PC-3 (cell line): ENCODE measurements around the gene PRKCD. TPM values are rescaled to one million over a fixed set of nuclear protein-coding genes. Genes with fewer than 3 reads are reported as not detected.
A peak's percentile ranks its signal among the peaks of the same experiment; 100 is the strongest.

Experiments
- ATAC-seq: fragments of 200-7000 bp; cut with Tn5 transposase; 2 replicates; pipeline ENCODE4 v1.9.1; 2020; ENCODE audit warnings: mild to moderate bottlenecking, moderate library complexity
- BruUV-seq: library from RNA; stranded (reverse); fragments of 400-500 nt; replicated peaks from 2 replicates; lab custom pipeline; 2021; lab: Mats Ljungman, UMichigan
- CTCF ChIA-PET: fragments of 300-600 bp; sonication (Branson Sonifier 250); formaldehyde crosslinking; loops from one replicate; lab custom pipeline; 2022; ENCODE audit warnings: antibody characterized with exemption; lab: Charles Lee
- POLR2A ChIA-PET: fragments of 300-600 bp; sonication (Branson Sonifier 250); formaldehyde crosslinking; loops from one replicate; lab custom pipeline; 2022; ENCODE audit warnings: antibody characterized with exemption; ENCODE audit not compliant: unreplicated experiment; lab: Charles Lee
- DNase-seq: peaks from one replicate; pipeline ENCODE4 v3.0.0-alpha.2; 2015
- H2AFZ ChIP-seq: fragments of 300-600 bp; sonication (generic); 2 replicates; pipeline ENCODE4 v1.6.0; 2016; ENCODE audit warnings: antibody characterized with exemption, low read length
- H3F3A ChIP-seq: fragments of 300-600 bp; sonication (generic); one replicate; pipeline ENCODE4 v1.6.0; 2017; ENCODE audit warnings: antibody characterized with exemption, low read length, control low read depth, mild to moderate bottlenecking; ENCODE audit not compliant: unreplicated experiment
- H3K27ac ChIP-seq: fragments of 300-600 bp; sonication (generic); 2 replicates; pipeline ENCODE4 v1.5.1; 2016; ENCODE audit warnings: mild to moderate bottlenecking, low read length
- H3K27me3 ChIP-seq: fragments of 300-600 bp; sonication (generic); 2 replicates; pipeline ENCODE4 v1.6.1; 2016; ENCODE audit warnings: low read length, mixed read lengths
- H3K36me3 ChIP-seq: fragments of 300-600 bp; sonication (generic); 2 replicates; pipeline ENCODE4 v1.6.1; 2016; ENCODE audit warnings: low read depth, mixed run types, low read length, mixed read lengths
- H3K4me1 ChIP-seq: fragments of 300-600 bp; sonication (generic); 2 replicates; pipeline ENCODE4 v1.5.1; 2016; ENCODE audit warnings: low read length; ENCODE audit not compliant: insufficient read depth
- H3K4me2 ChIP-seq: fragments of 300-600 bp; sonication (generic); 2 replicates; pipeline ENCODE4 v1.6.0; 2016; ENCODE audit warnings: low read length
- H3K4me3 ChIP-seq: fragments of 300-600 bp; sonication (generic); 2 replicates; pipeline ENCODE4 v1.5.1; 2016; ENCODE audit warnings: mild to moderate bottlenecking, low read length, mixed read lengths
- H3K79me2 ChIP-seq: fragments of 300-600 bp; sonication (generic); 2 replicates; pipeline ENCODE4 v1.6.1; 2017; ENCODE audit warnings: low read length, mixed read lengths
- H3K9ac ChIP-seq: fragments of 300-600 bp; sonication (generic); 2 replicates; pipeline ENCODE4 v1.6.0; 2016; ENCODE audit warnings: mild to moderate bottlenecking, low read length
- H3K9me2 ChIP-seq: fragments of 300-600 bp; sonication (generic); replicated peaks from 2 replicates; pipeline ENCODE4 v1.6.1; 2016; ENCODE audit warnings: mixed run types, low read length, mixed read lengths
- H3K9me3 ChIP-seq: fragments of 300-600 bp; sonication (generic); 2 replicates; pipeline ENCODE4 v1.6.1; 2016; ENCODE audit warnings: low read length, mixed read lengths
- H4K20me1 ChIP-seq: fragments of 300-600 bp; sonication (generic); 2 replicates; pipeline ENCODE4 v1.6.1; 2016; ENCODE audit warnings: low read length, mixed read lengths
- EZH2 ChIP-seq: fragments of 300-600 bp; sonication (generic); IDR thresholded peaks from one replicate; pipeline ENCODE4 v1.6.1; 2017; ENCODE audit warnings: antibody characterized with exemption, mild to moderate bottlenecking, low read length; ENCODE audit not compliant: unreplicated experiment
- EZH2phosphoT487 ChIP-seq: fragments of 300-600 bp; sonication (generic); IDR thresholded peaks from 2 replicates; pipeline ENCODE4 v1.6.1; 2018; ENCODE audit warnings: mild to moderate bottlenecking, antibody characterized with exemption, low read length, borderline replicate concordance
- intact Hi-C: fragments of 100-400 bp; cut with micrococcal nuclease; formaldehyde crosslinking; loops from 2 replicates; pipeline ENCODE4 v1.9.0; 2023
- total RNA-seq: library from RNA; depleted of rRNA; stranded (reverse); fragments of >200 nt; gene quantifications from 2 replicates; pipeline ENCODE4 v1.2.3, GENCODE V29; 2014
- TF ChIP-seq, protein P1 (sequence below): fragments of 300-600 bp; sonication (generic); conservative IDR thresholded peaks from 2 replicates; pipeline ENCODE4 v1.5.1; 2017; ENCODE audit warnings: antibody characterized with exemption, low read depth, mild to moderate bottlenecking, low read length

PRKCD gene
- total RNA-seq, 1 experiment from 2014 or later, result 7.8 TPM

DNA sequence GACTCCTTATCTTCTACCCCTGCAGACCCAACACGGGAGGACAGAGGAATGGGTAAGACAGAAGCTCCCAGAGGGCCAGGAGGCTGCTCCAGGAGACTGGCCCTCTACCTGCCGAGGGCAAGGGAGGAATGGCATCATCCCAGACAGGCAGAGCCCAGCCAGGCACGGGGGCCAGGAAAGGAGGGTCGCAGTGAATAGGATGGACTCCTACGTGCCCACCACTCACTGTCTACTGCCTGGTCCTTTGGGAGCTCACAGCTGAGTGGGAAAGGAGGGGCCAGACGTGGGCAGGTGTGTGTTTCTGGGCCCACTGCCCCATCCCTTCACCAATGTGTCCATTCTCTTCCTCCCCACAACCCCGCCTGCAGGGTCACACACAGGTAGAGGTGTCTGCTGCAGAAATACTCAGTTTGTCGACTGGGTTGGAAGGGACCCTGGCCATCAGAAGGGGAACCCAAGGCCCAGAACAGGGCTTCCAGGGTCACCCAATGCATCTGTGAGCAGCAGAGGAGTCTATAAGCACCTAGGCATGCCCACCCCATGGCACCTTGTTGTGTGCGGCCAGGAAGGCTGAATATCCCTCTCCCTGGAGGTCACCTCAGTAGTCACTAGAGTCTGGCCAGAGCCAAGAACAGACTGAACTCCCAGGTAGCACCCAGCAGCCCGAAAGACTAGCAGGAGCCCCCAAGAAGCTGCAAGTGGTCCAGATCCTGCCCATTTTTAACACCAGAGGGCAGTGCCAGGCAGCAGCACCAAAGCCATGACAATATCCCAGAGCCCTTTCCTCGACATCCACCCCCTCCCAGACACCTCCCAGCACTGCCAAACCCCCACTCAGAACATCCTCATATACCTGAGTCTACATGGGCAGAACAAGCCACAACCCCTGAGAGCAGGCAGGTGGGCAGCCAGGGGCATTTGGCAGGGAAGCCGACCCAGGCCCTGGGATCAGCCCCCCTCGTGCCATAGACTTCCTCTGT lies 70.8 kb downstream of the PRKCD start:
- intact Hi-C loops, result no loop called here
- Histone ChIP-seq H3K9me3 (no peaks in the 10 kb centered on the region), H3K4me3 (no peak overlapping the region), H3K27ac (no peak overlapping the region), H3K79me2 (peaks cover 15% of the 10 kb centered on the region), H3K4me1 (peaks cover 12% of the 10 kb centered on the region), H3K9me2 (no peaks in the 10 kb centered on the region), H3K9ac (no peak overlapping the region), H2AFZ (no peak overlapping the region), H3K27me3 (no peaks in the 10 kb centered on the region), H3K4me2 (no peak overlapping the region), H3K36me3 (peaks cover 94% of the 10 kb centered on the region), H4K20me1 (no peaks in the 10 kb centered on the region), H3F3A (no peaks in the 10 kb centered on the region)
- DNase-seq (no peak), ATAC-seq (no peak)
- POLR2A ChIA-PET, result no interaction called here
- TF ChIP-seq, protein P1, sequence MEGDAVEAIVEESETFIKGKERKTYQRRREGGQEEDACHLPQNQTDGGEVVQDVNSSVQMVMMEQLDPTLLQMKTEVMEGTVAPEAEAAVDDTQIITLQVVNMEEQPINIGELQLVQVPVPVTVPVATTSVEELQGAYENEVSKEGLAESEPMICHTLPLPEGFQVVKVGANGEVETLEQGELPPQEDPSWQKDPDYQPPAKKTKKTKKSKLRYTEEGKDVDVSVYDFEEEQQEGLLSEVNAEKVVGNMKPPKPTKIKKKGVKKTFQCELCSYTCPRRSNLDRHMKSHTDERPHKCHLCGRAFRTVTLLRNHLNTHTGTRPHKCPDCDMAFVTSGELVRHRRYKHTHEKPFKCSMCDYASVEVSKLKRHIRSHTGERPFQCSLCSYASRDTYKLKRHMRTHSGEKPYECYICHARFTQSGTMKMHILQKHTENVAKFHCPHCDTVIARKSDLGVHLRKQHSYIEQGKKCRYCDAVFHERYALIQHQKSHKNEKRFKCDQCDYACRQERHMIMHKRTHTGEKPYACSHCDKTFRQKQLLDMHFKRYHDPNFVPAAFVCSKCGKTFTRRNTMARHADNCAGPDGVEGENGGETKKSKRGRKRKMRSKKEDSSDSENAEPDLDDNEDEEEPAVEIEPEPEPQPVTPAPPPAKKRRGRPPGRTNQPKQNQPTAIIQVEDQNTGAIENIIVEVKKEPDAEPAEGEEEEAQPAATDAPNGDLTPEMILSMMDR, result peak; percentile 48
- no peak for TF ChIP-seq EZH2phosphoT487
- BruUV-seq, result no TSS peak
- CTCF ChIA-PET, result interaction anchor here (0.5 to 0.6 kb wide), 2 partner anchors 32 to 465 kb away, joined by 3 to 5 read pairs; no protein-coding TSS in a partner anchor

GRCh38 chr3:53232641-53233377 lies 71.8 kb downstream of the PRKCD start:
- Histone ChIP-seq H3K9ac (no peak overlapping the region), H3K9me3 (no peaks in the 10 kb centered on the region), H3K79me2 (peaks cover 20% of the 10 kb centered on the region), H3K27ac (no peak overlapping the region), H4K20me1 (no peaks in the 10 kb centered on the region), H3K4me1 (peaks cover 22% of the 10 kb centered on the region), H3K9me2 (no peaks in the 10 kb centered on the region), H3K27me3 (no peaks in the 10 kb centered on the region), H2AFZ (no peak overlapping the region), H3K4me3 (no peak overlapping the region), H3K36me3 (peaks cover 91% of the 10 kb centered on the region), H3F3A (no peaks in the 10 kb centered on the region), H3K4me2 (no peak overlapping the region)
- TF ChIP-seq, protein P1, result no peak
- TF ChIP-seq EZH2phosphoT487 (no peak), EZH2 (no peak)
- BruUV-seq, result no TSS peak
- ATAC-seq, result no peak
- POLR2A ChIA-PET, result no interaction called here
- CTCF ChIA-PET, result no interaction called here
- intact Hi-C loops, result no loop called here
- DNase-seq, result no peak
